Loucy (cell line): Measurements from ENCODE around the gene NUDT13.

ENCODE experiments used
- EZH2phosphoT487 ChIP-seq: fragments of 200-600 bp; IDR thresholded peaks from 2 replicates; pipeline ENCODE4 v1.6.1; 2018; ENCODE audit warnings: antibody characterized with exemption, mild to moderate bottlenecking, moderate library complexity, borderline replicate concordance
- TF ChIP-seq, protein P1 (sequence below): fragments of 200-600 bp; sonication (generic); conservative IDR thresholded peaks from 2 replicates; pipeline ENCODE4 v1.5.1; 2014; ENCODE audit warnings: mild to moderate bottlenecking, antibody characterized with exemption, low read length

DNA sequence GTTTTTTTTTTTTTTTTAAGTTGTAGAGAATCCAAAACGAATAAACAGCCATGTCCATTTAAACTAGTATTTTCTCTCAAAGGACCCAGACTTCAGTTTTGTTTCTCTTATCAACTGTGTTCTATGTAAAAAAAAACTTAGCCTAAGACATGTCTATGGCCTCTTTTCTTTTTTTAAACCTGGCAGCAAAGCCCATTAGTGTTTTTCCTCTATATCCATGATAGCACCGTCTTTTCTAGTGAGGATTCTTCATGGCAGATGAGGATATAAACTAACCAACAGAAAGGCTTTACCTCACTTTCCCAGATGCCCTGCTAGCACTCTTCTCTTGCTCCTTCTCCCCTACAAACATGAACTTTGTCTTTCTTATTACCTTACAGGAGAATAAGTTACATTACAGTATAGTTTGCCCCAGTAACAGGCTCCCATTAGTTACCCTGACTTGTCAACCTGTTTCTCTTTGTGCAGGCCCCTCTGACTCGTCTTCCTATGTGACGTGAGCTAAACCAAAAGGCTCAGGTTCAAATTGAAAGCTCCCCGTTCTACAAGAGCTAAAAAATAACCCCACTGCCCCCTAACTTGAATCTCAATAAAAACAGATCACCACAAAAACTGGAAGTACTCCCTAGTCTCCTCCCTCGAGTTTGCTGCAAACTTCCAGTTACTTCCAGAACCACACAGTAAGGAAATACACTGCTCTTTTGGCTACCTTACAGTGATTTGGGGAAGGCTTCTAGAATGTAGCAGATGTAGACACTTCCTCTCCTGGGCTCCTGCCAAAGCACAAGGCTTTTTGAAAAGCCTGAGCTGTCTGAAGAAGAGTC lies 33.7 kb upstream of the NUDT13 start:
- TF ChIP-seq, protein P1, sequence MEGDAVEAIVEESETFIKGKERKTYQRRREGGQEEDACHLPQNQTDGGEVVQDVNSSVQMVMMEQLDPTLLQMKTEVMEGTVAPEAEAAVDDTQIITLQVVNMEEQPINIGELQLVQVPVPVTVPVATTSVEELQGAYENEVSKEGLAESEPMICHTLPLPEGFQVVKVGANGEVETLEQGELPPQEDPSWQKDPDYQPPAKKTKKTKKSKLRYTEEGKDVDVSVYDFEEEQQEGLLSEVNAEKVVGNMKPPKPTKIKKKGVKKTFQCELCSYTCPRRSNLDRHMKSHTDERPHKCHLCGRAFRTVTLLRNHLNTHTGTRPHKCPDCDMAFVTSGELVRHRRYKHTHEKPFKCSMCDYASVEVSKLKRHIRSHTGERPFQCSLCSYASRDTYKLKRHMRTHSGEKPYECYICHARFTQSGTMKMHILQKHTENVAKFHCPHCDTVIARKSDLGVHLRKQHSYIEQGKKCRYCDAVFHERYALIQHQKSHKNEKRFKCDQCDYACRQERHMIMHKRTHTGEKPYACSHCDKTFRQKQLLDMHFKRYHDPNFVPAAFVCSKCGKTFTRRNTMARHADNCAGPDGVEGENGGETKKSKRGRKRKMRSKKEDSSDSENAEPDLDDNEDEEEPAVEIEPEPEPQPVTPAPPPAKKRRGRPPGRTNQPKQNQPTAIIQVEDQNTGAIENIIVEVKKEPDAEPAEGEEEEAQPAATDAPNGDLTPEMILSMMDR = no peak
- TF ChIP-seq EZH2phosphoT487 = no peak
